ENCODE results near the gene RNF166.

RNF166 gene

GRCh38 chr16:88742896-88743605, 36.8 kb upstream of the RNF166 start:
- H3K27me3 ChIP-seq (ENCODE audit: control insufficient read depth, insufficient read depth, low read length), result no peaks in the 10 kb centered on the region
- H3K36me3 ChIP-seq (ENCODE audit: control insufficient read depth, insufficient read depth, low read length), result no peaks in the 10 kb centered on the region
- no peak overlapping the region for H3K4me3 ChIP-seq (ENCODE audit: low read depth, low read length)
- no peak overlapping the region for H3K4me2 ChIP-seq (ENCODE audit: low read length)
- H3K79me2 ChIP-seq, result no peaks in the 10 kb centered on the region
- H3K27ac ChIP-seq, result no peak overlapping the region
- TF ChIP-seq CTCF (IDR thresholded peaks at IDR 0.05), result no peak
- peaks cover 14% of the 10 kb centered on the region for H3K4me1 ChIP-seq
- no peak overlapping the region for H3K9ac ChIP-seq
- no peaks in the 10 kb centered on the region for H3K9me3 ChIP-seq (ENCODE audit: control insufficient read depth, low read length)
- H2AFZ ChIP-seq, result no peak overlapping the region

GRCh38 chr16:88741368-88741767, 35.2 kb upstream of the RNF166 start:
- Histone ChIP-seq H3K4me1 (peaks cover 20% of the 10 kb centered on the region), H3K79me2 (no peaks in the 10 kb centered on the region), H3K9ac (no peak overlapping the region), H2AFZ (no peak overlapping the region), H3K36me3 (ENCODE audit: control insufficient read depth, insufficient read depth, low read length) (no peaks in the 10 kb centered on the region), H3K27ac (no peak overlapping the region), H3K27me3 (ENCODE audit: control insufficient read depth, insufficient read depth, low read length) (no peaks in the 10 kb centered on the region), H3K4me3 (ENCODE audit: low read depth, low read length) (no peak overlapping the region), H3K4me2 (ENCODE audit: low read length) (no peak overlapping the region), H3K9me3 (ENCODE audit: control insufficient read depth, low read length) (no peaks in the 10 kb centered on the region)
- TF ChIP-seq CTCF (IDR thresholded peaks at IDR 0.05), result no peak

GRCh38 chr16:88740727-88741055, 34.5 kb upstream of the RNF166 start:
- no peak overlapping the region for H3K9ac ChIP-seq
- H3K27ac ChIP-seq, result no peak overlapping the region
- peaks cover 20% of the 10 kb centered on the region for H3K4me1 ChIP-seq
- H2AFZ ChIP-seq, result no peak overlapping the region
- H3K27me3 ChIP-seq (ENCODE audit: control insufficient read depth, insufficient read depth, low read length), result no peaks in the 10 kb centered on the region
- H3K4me2 ChIP-seq (ENCODE audit: low read length), result no peak overlapping the region
- no peaks in the 10 kb centered on the region for H3K9me3 ChIP-seq (ENCODE audit: control insufficient read depth, low read length)
- no peak overlapping the region for H3K4me3 ChIP-seq (ENCODE audit: low read depth, low read length)
- TF ChIP-seq CTCF (IDR thresholded peaks at IDR 0.05), result no peak
- H3K36me3 ChIP-seq (ENCODE audit: control insufficient read depth, insufficient read depth, low read length), result no peaks in the 10 kb centered on the region
- no peaks in the 10 kb centered on the region for H3K79me2 ChIP-seq

- TF ChIP-seq CTCF (IDR thresholded peaks at IDR 0.05), result no peak
- Histone ChIP-seq H3K27me3 (ENCODE audit: control insufficient read depth, insufficient read depth, low read length) (no peaks in the 10 kb centered on the region), H3K79me2 (no peaks in the 10 kb centered on the region), H3K9ac (no peak overlapping the region), H2AFZ (no peak overlapping the region), H3K27ac (no peak overlapping the region), H3K4me3 (ENCODE audit: low read depth, low read length) (no peak overlapping the region), H3K4me1 (peaks cover 20% of the 10 kb centered on the region), H3K9me3 (ENCODE audit: control insufficient read depth, low read length) (no peaks in the 10 kb centered on the region), H3K36me3 (ENCODE audit: control insufficient read depth, insufficient read depth, low read length) (no peaks in the 10 kb centered on the region), H3K4me2 (ENCODE audit: low read length) (no peak overlapping the region)
Observed at GRCh38 chr16:88739977-88740726, 33.9 kb upstream of the RNF166 start.

All from parathyroid adenoma (tissue), 2 donors.